Transverse colon (tissue), 3 donors: ENCODE results near the gene VWC2.

Source experiments
- CTCF ChIP-seq, 5 experiments: fragments of 200-600 bp in 3 of 5; fragments of 450-650 bp in 2 of 5; sonication (generic) in 3 of 5; IDR thresholded peaks; 1 replicate in 2 of 5; 2 replicates in 3 of 5; pipeline ENCODE4 v1.5.1; 2016 to 2017; ENCODE audit warnings: antibody characterized with exemption in 5 of 5, inconsistent platforms in 3 of 5, mild to moderate bottlenecking in 2 of 5, moderate library complexity in 1 of 5
- POLR2A ChIP-seq: fragments of 450-650 bp; IDR thresholded peaks from one replicate; pipeline ENCODE4 v1.6.1; 2016; ENCODE audit warnings: antibody characterized with exemption, mild to moderate bottlenecking, moderate library complexity

- no peak for TF ChIP-seq CTCF (IDR thresholded peaks at IDR 0.05)
- no peak for TF ChIP-seq POLR2A
These were observed 50.1 kb downstream of the VWC2 start for GRCh38 chr7:49823566-49823965.
